Psoas muscle (tissue), 8 donors: ENCODE data around the gene ZMYM1. TPM values are rescaled to one million over a fixed set of nuclear protein-coding genes. Genes with fewer than 3 reads are reported as not detected.
A peak's percentile ranks its signal among the peaks of the same experiment; 100 is the strongest.
"Not testable (repeated sequence)": the region's sequence is repeated elsewhere in the genome, so short reads cannot be mapped to it uniquely, and the experiment has no call there.

Source experiments
- ATAC-seq, 4 donors: fragments of 200-7000 bp; cut with Tn5 transposase; one replicate each; pipeline ENCODE4 v1.9.1; 2020; ENCODE audit warnings: moderate library complexity in 3 of 4, mild to moderate bottlenecking in 2 of 4
- DNase-seq, 2 donors: peaks; one replicate each; pipeline ENCODE4 v3.0.0-alpha.2; 2020
- H3K27ac ChIP-seq: fragments of 200-600 bp; one replicate; pipeline ENCODE4 v1.8.0; 2022
- H3K27me3 ChIP-seq, 3 donors: fragments of 200-600 bp in 1 of 3; one replicate each; pipeline versions ENCODE4 v1.6.1 to v1.8.0; 2013 to 2022; ENCODE audit warnings: low read length in 2 of 3, mild to moderate bottlenecking in 2 of 3, moderate library complexity in 1 of 3; ENCODE audit not compliant: insufficient read depth in 3 of 3
- H3K36me3 ChIP-seq, 2 donors: fragments of 200-600 bp in 1 of 2; one replicate each; pipeline versions ENCODE4 v1.6.1 to v1.8.0; 2013 to 2022; ENCODE audit warnings: low read depth in 1 of 2, mild to moderate bottlenecking in 1 of 2, moderate library complexity in 1 of 2; ENCODE audit not compliant: insufficient read depth in 1 of 2
- H3K4me1 ChIP-seq: fragments of 200-600 bp; one replicate; pipeline ENCODE4 v1.8.0; 2022
- H3K4me3 ChIP-seq: fragments of 200-600 bp; one replicate; pipeline ENCODE4 v1.8.0; 2022; ENCODE audit warnings: mild to moderate bottlenecking
- H3K9me3 ChIP-seq: fragments of 200-600 bp; one replicate; pipeline ENCODE4 v1.8.0; 2022
- CTCF ChIP-seq: fragments of 200-600 bp; IDR thresholded peaks from one replicate; pipeline ENCODE4 v1.8.0; 2022; ENCODE audit warnings: antibody characterized with exemption
- WGBS, 3 donors: extraction: QIAGEN DNeasy Blood & Tissue Kit; methylation state at CpG; one replicate each; pipeline versions ENCODE4 v1.1.6 to v1.1.7; 2013; 5-methylcytosine and 5-hydroxymethylcytosine counted together
- intact Hi-C, 2 donors: fragments of 100-400 bp; cut with DNase I; formaldehyde crosslinking; loops; one replicate each; pipeline versions ENCODE4 v1.11.0 to v1.14.2; 2022
- polyA plus RNA-seq, 3 donors: library from polyadenylated mRNA; stranded (reverse); fragments of 200-250 nt; gene quantifications; one replicate each; pipeline ENCODE4 v1.2.3, GENCODE V29; 2013
- total RNA-seq, 4 donors: library from RNA; stranded (reverse); fragmentation: NEBNext Ultra II Directional in 2 of 4; extraction: Animal tissue kit (Norgen Biotek cat#: 25700) in 2 of 4; gene quantifications; one replicate each; pipeline versions ENCODE4 v1.2.1 to v1.2.4, GENCODE V29; 2021 to 2023
- donor health status: healthy with polysubstance abuse.
- donor health status: DM: no; HTN: no; CAD: no; lungs with moderate emphysema.
- donor health status: Bipolar disorder and iron deficiency.
- donor health status: healthy.
- donor health status: DM: yes; HTN: yes; CAD: no.
- donor health status: DM: no; HTN: no; CAD: no.
- donor health status: DM: no; HTN: no; CAD: no.
- donor health status: DM: yes; HTN: yes; CAD: no.

ZMYM1 gene
- total and polyA plus RNA-seq, 7 donors: 0.90 to 5.2 (median 3.1) TPM

GRCh38 chr1:35069746-35070145 is 9.4 kb upstream of the ZMYM1 start:
- no peak for DNase-seq
- H3K4me1 ChIP-seq: no peaks in the 10 kb centered on the region
- no peak for ATAC-seq
- peaks cover 6% of the 10 kb centered on the region for H3K9me3 ChIP-seq
- H3K27ac ChIP-seq: no peak overlapping the region
- no peaks in the 10 kb centered on the region for H3K36me3 ChIP-seq
- TF ChIP-seq CTCF: no peak
- H3K4me3 ChIP-seq: no peak overlapping the region
- H3K27me3 ChIP-seq: no peaks in the 10 kb centered on the region
- intact Hi-C loops: no loop called here

- Histone ChIP-seq H3K27ac (no peak overlapping the region), H3K9me3 (peaks cover 6% of the 10 kb centered on the region), H3K4me3 (no peak overlapping the region), H3K4me1 (no peaks in the 10 kb centered on the region), H3K36me3 (no peaks in the 10 kb centered on the region), H3K27me3 (no peaks in the 10 kb centered on the region)
- no peak for TF ChIP-seq CTCF
- ATAC-seq (no peak), DNase-seq (no peak)
- intact Hi-C loops: no loop called here
- 84 to 88% (median 85%) methylated on average over 1 of the region's 1 CpG for WGBS, 3 donors
Observed at GRCh38 chr1:35073265-35073811, 5.8 kb upstream of the ZMYM1 start.

GRCh38 chr1:35076426-35076825 is 2.8 kb upstream of the ZMYM1 start:
- H3K4me3 ChIP-seq, ATAC-seq, H3K27ac ChIP-seq, H3K9me3 ChIP-seq, DNase-seq, H3K36me3 ChIP-seq, intact Hi-C loops, H3K27me3 ChIP-seq: not testable (repeated sequence)
- peaks cover 11% of the 10 kb centered on the region for H3K4me1 ChIP-seq
- WGBS, 3 donors: 85 to 87% (median 85%) methylated on average over 8 of the region's 8 CpGs

GRCh38 chr1:35080171-35080854 is 1.1 kb downstream of the ZMYM1 start:
- TF ChIP-seq CTCF: no peak
- WGBS, 3 donors: 62 to 78% (median 71%) methylated on average over 13 of the region's 13 CpGs
- Histone ChIP-seq H3K36me3 (peaks cover 0 to 5% of the 10 kb centered on the region in 2 donors), H3K4me3 (peak overlapping the region; percentile 73), H3K9me3 (no peaks in the 10 kb centered on the region), H3K4me1 (peaks cover 11% of the 10 kb centered on the region), H3K27me3 (no peaks in the 10 kb centered on the region), H3K27ac (peak overlapping the region; percentile 81)
- intact Hi-C loops: no loop called here
- DNase-seq: no peak
- peak in 2 of 4 donors; percentile 77 to 81 for ATAC-seq

- H3K27me3 ChIP-seq: no peaks in the 10 kb centered on the region
- intact Hi-C loops: no loop called here
- DNase-seq (no peak), ATAC-seq (no peak)
- no peak overlapping the region for H3K4me3 ChIP-seq
- H3K4me1 ChIP-seq: peaks cover 7% of the 10 kb centered on the region
- H3K36me3 ChIP-seq: peaks cover 0 to 5% of the 10 kb centered on the region in 2 donors
- H3K9me3 ChIP-seq: no peaks in the 10 kb centered on the region
- no peak for TF ChIP-seq CTCF
- no peak overlapping the region for H3K27ac ChIP-seq
Observed at GRCh38 chr1:35085421-35085820, 6.2 kb downstream of the ZMYM1 start.
